Measurements from ENCODE around the gene CEBPB.

The CEBPB gene

DNA sequence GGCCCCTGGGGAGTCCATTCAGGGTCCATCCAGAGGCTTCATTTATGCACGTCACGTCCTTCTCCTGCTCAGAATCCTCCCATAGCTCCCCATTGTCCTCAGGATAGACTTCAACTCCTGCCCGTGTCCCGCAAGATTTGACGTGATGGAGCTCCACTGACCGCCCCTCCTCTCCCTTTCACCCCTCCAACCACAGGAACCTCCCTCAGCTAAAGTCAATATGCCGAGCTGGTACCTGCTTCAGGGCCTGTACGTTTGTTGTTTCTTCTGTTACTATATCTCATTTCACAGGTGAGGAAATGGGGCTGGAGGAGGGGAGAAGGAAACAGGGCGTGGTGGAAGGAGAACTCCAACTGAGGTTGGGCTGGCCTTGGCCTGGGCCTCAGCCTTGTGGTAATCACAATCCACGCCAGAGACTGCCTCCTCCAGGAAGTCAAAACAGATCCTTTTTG, 38.6 kb downstream of the CEBPB start:
- Histone ChIP-seq H3K4me1 (peaks cover 0 to 37% (median 25%) of the 10 kb centered on the region in 4 donors), H3K4me3 (no peak overlapping the region), H3K27ac (no peak overlapping the region), H3K9me3 (no peaks in the 10 kb centered on the region), H3K36me3 (no peaks in the 10 kb centered on the region), H3K27me3 (peaks cover 0 to 1% of the 10 kb centered on the region in 2 donors)
- intact Hi-C loops (cut with DNase I; ENCODE audit: low total_unique reads), result no loop called here
- TF ChIP-seq, protein P1, sequence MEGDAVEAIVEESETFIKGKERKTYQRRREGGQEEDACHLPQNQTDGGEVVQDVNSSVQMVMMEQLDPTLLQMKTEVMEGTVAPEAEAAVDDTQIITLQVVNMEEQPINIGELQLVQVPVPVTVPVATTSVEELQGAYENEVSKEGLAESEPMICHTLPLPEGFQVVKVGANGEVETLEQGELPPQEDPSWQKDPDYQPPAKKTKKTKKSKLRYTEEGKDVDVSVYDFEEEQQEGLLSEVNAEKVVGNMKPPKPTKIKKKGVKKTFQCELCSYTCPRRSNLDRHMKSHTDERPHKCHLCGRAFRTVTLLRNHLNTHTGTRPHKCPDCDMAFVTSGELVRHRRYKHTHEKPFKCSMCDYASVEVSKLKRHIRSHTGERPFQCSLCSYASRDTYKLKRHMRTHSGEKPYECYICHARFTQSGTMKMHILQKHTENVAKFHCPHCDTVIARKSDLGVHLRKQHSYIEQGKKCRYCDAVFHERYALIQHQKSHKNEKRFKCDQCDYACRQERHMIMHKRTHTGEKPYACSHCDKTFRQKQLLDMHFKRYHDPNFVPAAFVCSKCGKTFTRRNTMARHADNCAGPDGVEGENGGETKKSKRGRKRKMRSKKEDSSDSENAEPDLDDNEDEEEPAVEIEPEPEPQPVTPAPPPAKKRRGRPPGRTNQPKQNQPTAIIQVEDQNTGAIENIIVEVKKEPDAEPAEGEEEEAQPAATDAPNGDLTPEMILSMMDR (IDR thresholded peaks at IDR 0.05), result no peak
- peak in 1 of 2 donors; percentile 41 for DNase-seq

DNA sequence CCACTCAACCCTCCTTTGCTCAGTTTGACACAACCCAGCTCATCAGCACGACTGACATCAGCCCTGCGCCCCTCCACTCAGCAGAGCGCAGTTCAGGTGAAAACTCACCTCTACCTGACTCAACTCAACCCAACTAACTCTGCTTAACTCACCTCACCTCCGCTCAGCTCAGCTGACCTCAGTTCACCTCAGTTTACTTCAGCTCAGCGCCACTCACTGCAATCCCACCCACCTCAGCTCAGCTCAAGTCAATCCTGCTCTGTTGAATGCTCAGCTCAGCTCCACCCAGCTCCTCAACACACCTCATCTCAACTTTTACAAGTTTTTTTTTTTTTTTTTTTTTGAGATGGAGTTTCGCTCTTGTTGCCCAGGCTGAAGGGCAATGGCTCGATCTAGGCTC, 39.6 kb downstream of the CEBPB start:
- Histone ChIP-seq H3K36me3 (no peaks in the 10 kb centered on the region), H3K4me3 (no peak overlapping the region), H3K27ac (no peak overlapping the region), H3K27me3 (peaks cover 0 to 4% of the 10 kb centered on the region in 2 donors), H3K4me1 (peaks cover 0 to 31% (median 18%) of the 10 kb centered on the region in 4 donors), H3K9me3 (no peaks in the 10 kb centered on the region)
- intact Hi-C loops (cut with DNase I; ENCODE audit: low total_unique reads), result loop anchor here (5.0 kb wide), 1 partner anchor 47 kb away; no protein-coding TSS in a partner anchor
- no peak for DNase-seq
- TF ChIP-seq, protein P1 (IDR thresholded peaks at IDR 0.05), result no peak

DNA sequence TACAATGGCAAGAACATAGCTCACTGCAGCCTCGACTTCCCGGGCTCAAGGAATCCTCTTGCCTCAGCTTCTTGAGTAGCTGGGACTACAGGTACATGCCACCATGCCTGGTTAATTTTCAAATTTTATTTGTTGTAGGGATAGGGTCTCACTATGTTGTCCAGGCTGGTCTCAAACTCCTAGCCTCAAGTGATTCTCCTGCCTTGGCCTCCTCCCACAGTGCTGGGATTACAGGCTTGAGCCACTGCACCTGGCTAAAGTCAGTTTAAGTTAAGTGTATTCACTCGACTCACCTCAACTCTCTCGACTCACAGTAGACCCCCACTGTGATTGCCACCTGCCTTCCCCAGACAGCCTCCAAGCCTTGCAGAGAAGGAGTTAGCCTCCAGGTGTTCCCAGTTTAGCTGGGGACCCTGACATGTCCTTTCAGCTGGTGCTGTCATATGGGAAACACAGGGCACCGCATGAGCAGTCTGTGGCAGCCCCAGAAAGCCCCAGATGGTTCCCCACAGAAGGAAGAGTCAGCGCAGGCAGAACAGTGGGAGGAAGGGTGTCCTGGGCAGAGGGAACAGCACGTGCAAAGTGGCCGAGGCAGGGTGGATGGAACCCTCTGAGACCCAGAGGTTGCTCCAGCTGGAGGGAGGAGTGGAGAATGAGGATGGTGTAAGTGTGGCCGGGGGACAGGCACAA, 40.4 kb downstream of the CEBPB start:
- H3K27ac ChIP-seq, result no peak overlapping the region
- peak in 1 of 2 donors; percentile 50 for DNase-seq
- no peaks in the 10 kb centered on the region for H3K36me3 ChIP-seq
- no peaks in the 10 kb centered on the region for H3K9me3 ChIP-seq
- no peak overlapping the region for H3K4me3 ChIP-seq
- peaks cover 0 to 4% of the 10 kb centered on the region in 2 donors for H3K27me3 ChIP-seq
- intact Hi-C loops (cut with DNase I; ENCODE audit: low total_unique reads), result loop anchor here (5.0 kb wide), 1 partner anchor 46 kb away; no protein-coding TSS in a partner anchor
- TF ChIP-seq, protein P1 (IDR thresholded peaks at IDR 0.05), result no peak
- peaks cover 0 to 22% (median 10%) of the 10 kb centered on the region in 4 donors for H3K4me1 ChIP-seq

- H3K27ac ChIP-seq, result no peak overlapping the region
- no peaks in the 10 kb centered on the region for H3K9me3 ChIP-seq
- DNase-seq, result no peak
- H3K27me3 ChIP-seq, result peaks cover 0 to 4% of the 10 kb centered on the region in 2 donors
- H3K4me3 ChIP-seq, result no peak overlapping the region
- peaks cover 0 to 14% (median 2%) of the 10 kb centered on the region in 4 donors for H3K4me1 ChIP-seq
- H3K36me3 ChIP-seq, result no peaks in the 10 kb centered on the region
- intact Hi-C loops (cut with DNase I; ENCODE audit: low total_unique reads), result loop anchor here (5.0 kb wide), 1 partner anchor 45 kb away; no protein-coding TSS in a partner anchor
- TF ChIP-seq, protein P1 (IDR thresholded peaks at IDR 0.05), result no peak
These were observed 41.2 kb downstream of the CEBPB start for GRCh38 chr20:50231854-50232253.

DNA sequence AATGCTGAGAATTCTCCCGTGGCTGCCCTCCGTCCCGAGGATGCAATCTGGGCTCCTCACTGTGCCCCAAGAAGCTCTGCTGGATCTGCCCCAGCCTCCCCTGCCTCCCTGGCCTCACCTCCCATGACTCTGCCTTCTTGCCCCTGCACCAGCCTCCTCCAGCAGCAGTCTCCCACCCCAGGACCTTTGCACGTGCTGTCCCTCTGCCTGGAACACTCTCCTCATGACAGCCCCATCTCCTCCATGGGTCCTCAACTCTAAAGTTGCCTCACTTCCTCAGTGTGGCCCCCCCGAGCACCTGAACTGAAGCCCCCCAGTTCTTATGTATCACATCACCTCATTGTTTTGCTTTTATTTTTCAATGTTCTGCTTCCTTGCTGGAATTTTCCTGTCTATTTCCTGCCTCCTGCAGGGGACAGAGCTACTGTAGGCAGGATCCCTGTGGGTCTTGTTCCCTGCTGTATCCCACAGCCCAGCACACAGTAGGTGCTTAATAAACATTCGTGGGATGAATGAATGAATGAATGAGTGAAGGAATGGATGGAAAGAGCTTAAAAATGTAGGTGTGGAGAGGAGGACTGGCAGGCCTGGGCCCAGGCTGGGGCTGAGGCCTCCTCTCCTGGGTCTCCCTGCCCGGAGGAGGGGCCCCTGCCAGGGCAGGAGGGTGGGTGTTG, 42.2 kb downstream of the CEBPB start:
- intact Hi-C loops (cut with DNase I; ENCODE audit: low total_unique reads), result loop anchor here (5.0 kb wide), 1 partner anchor 45 kb away; no protein-coding TSS in a partner anchor
- H3K4me3 ChIP-seq, result no peak overlapping the region
- H3K4me1 ChIP-seq, result peaks cover 0 to 11% (median 0%) of the 10 kb centered on the region in 4 donors
- H3K36me3 ChIP-seq, result no peaks in the 10 kb centered on the region
- no peak overlapping the region for H3K27ac ChIP-seq
- no peaks in the 10 kb centered on the region for H3K9me3 ChIP-seq
- TF ChIP-seq, protein P1 (IDR thresholded peaks at IDR 0.05), result no peak
- DNase-seq, result peak in 1 of 2 donors; percentile 58
- peaks cover 0 to 4% of the 10 kb centered on the region in 2 donors for H3K27me3 ChIP-seq

All from tibial artery (tissue), 4 donors.